ENCODE data around the gene PPP2R2D.
"Not testable (repeated sequence)": the region's sequence is repeated elsewhere in the genome, so short reads cannot be mapped to it uniquely, and the experiment has no call there.

PPP2R2D gene

DNA sequence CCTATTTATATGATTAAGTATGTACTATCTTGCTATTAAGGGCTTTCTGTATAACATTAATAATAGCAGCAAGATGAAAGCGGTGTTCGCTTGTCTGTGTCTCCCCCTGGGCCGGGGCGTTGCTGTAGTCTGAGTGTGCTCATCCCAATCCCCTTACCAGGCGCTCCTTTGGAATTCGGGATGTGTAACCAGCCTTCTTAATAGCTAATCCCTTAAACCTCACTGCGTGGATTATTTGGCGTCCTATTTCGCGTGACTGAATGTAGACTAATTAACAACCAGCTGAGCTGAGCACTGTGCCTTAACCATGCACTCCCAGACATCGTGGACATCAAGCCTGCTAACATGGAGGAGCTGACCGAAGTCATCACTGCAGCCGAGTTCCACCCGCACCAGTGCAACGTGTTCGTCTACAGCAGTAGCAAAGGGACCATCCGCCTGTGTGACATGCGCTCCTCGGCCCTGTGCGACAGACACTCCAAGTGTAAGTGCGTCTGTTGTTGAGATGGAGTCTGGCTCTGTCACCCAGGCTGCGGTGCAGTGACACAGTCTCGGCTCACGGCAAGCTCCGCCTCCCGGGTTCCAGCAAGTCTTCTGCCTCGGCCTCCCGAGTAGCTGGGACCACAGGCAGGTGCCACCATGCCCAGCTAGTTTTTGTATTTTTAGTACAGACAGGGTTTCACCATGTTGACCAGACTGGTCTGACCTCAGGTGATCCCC, 44.3 kb downstream of the PPP2R2D start:
- Histone ChIP-seq H3K27me3 (ENCODE audit: insufficient read depth, low read length) (no peaks in the 10 kb centered on the region), H3K4me1 (ENCODE audit: insufficient read depth, low read length) (no peaks in the 10 kb centered on the region), H3K4me3 (ENCODE audit: low read length) (no peak overlapping the region), H3K9me3 (ENCODE audit: insufficient read depth, low read depth, low read length) (no peaks in the 10 kb centered on the region), H3K27ac (ENCODE audit: low read depth, low read length) (no peak overlapping the region), H3K36me3 (ENCODE audit: insufficient read depth, low read length) (peaks cover 87% of the 10 kb centered on the region), H3K9ac (ENCODE audit: low read depth, low read length) (no peak overlapping the region)
- WGBS, result 97% methylated on average over 28 of the region's 28 CpGs

DNA sequence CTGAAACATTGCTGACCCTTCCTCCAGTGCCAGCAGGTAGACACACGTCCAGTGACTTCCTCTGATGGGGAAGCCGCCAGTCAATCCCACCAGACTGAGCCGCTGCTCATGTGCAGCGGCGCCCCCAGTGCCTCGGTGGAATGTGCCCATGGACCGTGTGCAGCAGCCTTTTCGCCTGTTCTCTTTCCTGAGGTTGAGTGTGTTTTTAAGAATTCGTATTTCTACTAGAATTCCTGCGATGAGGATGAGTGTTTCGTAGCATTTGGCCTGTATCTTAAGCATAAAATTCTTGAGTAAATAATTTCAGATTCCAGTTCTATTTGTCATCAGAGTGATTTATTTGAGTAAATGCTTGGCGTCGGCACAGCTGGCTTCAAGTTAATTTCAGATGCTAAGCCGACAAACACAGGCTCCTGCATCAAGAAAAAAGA, 45.5 kb downstream of the PPP2R2D start:
- 94% methylated on average over 14 of the region's 14 CpGs for WGBS
- no peak overlapping the region for H3K4me3 ChIP-seq (ENCODE audit: low read length)
- H3K27ac ChIP-seq (ENCODE audit: low read depth, low read length), result no peak overlapping the region
- H3K9ac ChIP-seq (ENCODE audit: low read depth, low read length), result no peak overlapping the region
- H3K4me1 ChIP-seq (ENCODE audit: insufficient read depth, low read length), result no peaks in the 10 kb centered on the region
- no peaks in the 10 kb centered on the region for H3K27me3 ChIP-seq (ENCODE audit: insufficient read depth, low read length)
- no peaks in the 10 kb centered on the region for H3K9me3 ChIP-seq (ENCODE audit: insufficient read depth, low read depth, low read length)
- peaks cover 86% of the 10 kb centered on the region for H3K36me3 ChIP-seq (ENCODE audit: insufficient read depth, low read length)

DNA sequence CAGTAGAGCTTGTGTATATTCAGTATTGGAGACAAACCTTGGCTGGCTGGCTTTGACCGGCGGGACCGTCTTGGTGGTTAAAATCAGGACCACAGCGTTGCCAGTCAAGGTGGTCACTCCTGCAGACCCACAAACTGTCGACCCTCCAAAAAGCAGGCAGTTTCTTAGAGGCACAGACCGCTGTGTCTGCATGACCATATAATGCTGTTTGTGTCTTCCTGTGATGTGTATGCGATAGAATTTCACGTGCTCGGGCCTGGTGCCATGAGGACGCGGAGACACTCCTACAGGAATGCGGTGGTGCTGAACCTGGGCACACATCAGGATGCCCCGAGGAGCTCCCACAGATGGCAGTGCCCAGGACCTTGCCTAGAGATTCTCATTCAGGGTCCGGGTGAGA, 46.1 kb downstream of the PPP2R2D start:
- Histone ChIP-seq H3K36me3 (ENCODE audit: insufficient read depth, low read length) (peaks cover 86% of the 10 kb centered on the region), H3K4me3 (ENCODE audit: low read length) (no peak overlapping the region), H3K9ac (ENCODE audit: low read depth, low read length) (no peak overlapping the region), H3K4me1 (ENCODE audit: insufficient read depth, low read length) (no peaks in the 10 kb centered on the region), H3K9me3 (ENCODE audit: insufficient read depth, low read depth, low read length) (no peaks in the 10 kb centered on the region), H3K27ac (ENCODE audit: low read depth, low read length) (no peak overlapping the region), H3K27me3 (ENCODE audit: insufficient read depth, low read length) (no peaks in the 10 kb centered on the region)
- 95% methylated on average over 14 of the region's 14 CpGs for WGBS

DNA sequence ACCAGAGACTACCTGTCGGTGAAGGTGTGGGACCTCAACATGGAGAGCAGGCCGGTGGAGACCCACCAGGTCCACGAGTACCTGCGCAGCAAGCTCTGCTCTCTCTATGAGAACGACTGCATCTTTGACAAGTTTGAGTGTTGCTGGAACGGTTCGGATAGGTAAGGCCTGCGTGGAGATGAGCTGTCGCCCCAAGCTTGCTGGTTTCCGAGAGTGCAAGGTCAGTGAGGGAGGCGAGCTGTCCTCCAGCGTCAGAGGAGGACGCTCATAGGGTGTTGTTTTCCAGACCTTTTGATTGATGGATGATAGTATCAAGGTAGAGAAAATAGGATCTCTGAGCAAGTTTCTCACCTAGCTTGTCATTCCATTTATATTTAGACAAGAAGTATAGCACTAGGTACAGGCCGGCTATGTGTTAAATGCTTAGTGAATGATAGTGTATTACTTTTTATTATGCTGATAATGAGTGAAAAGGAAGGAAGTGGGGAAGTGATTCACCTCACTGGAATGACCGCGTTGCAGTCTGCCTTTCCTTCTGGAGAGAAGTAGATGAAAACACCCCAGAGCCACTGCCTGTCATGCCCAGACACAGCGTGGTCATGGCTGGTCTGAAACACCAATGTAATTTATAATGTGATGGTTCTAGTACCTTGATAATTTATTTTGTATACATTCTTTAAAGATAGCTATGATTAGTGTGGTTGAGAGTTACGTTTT, 47.0 kb downstream of the PPP2R2D start:
- Histone ChIP-seq H3K27ac (ENCODE audit: low read depth, low read length) (no peak overlapping the region), H3K36me3 (ENCODE audit: insufficient read depth, low read length) (peaks cover 81% of the 10 kb centered on the region), H3K9me3 (ENCODE audit: insufficient read depth, low read depth, low read length) (no peaks in the 10 kb centered on the region), H3K4me1 (ENCODE audit: insufficient read depth, low read length) (no peaks in the 10 kb centered on the region), H3K9ac (ENCODE audit: low read depth, low read length) (no peak overlapping the region), H3K27me3 (ENCODE audit: insufficient read depth, low read length) (no peaks in the 10 kb centered on the region), H3K4me3 (ENCODE audit: low read length) (no peak overlapping the region)
- 90% methylated on average over 18 of the region's 18 CpGs for WGBS

DNA sequence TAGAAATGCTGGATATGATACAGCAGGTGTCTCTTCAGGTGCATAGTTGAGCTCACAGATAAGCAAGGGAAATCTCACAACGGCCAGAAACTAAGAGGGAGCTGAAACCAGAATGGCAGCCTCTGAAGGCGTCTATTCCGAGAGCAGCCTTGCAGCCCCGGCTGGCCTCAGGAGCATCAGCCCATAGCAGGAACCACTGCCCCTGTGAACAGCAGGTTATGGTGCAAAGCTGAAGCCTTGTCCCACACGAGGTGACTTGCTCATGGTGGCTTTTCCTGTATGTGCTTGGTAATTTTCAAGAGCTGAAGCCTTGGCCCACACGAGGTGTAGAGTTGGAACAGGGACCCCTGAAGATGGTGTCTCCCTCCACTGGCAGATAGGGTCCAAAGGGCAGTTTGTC, 47.7 kb downstream of the PPP2R2D start:
- H3K9ac ChIP-seq (ENCODE audit: low read depth, low read length), result no peak overlapping the region
- no peaks in the 10 kb centered on the region for H3K4me1 ChIP-seq (ENCODE audit: insufficient read depth, low read length)
- H3K36me3 ChIP-seq (ENCODE audit: insufficient read depth, low read length), result peaks cover 84% of the 10 kb centered on the region
- no peaks in the 10 kb centered on the region for H3K9me3 ChIP-seq (ENCODE audit: insufficient read depth, low read depth, low read length)
- H3K27me3 ChIP-seq (ENCODE audit: insufficient read depth, low read length), result no peaks in the 10 kb centered on the region
- no peak overlapping the region for H3K4me3 ChIP-seq (ENCODE audit: low read length)
- no peak overlapping the region for H3K27ac ChIP-seq (ENCODE audit: low read depth, low read length)
- 97% methylated on average over 6 of the region's 6 CpGs for whole genome bisulfite sequencing

DNA sequence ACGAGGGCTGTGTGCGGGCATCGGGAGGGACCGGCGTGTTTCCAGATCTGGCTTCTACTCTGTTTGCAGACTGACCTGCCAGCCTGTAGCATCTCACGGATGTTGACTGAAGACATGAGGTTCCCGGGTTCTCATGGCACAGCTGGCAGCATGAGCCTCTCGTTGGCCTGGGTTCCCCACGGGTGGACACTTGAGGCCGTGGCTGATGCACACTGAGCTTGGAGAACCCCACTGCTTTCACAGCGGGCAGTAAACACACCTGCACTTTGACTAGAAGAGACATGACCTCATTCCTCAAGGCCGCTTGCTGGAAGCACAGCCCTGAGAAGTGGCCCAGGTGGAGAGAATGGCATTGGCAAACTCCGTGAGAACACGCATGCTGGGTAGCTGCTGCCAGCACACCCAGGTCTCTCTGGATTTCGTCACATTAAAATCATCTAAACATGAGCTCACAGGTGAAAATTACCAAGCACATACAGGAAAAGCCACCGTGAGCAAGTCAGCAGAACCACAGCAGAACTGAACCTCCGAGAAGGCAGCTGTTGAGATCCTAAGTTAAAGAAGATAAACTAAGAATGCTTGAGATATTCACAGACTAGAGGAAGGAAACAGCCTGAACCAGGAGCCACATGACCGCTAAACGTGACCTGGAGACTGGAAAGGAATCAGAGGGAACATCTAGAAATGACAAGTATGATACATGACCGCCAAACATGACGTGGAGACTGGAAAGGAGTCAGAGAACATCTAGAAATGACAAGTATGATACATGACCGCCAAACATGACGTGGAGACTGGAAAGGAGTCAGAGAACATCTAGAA, 48.4 kb downstream of the PPP2R2D start:
- Histone ChIP-seq H3K4me1 (ENCODE audit: insufficient read depth, low read length) (no peaks in the 10 kb centered on the region), H3K36me3 (ENCODE audit: insufficient read depth, low read length) (peaks cover 84% of the 10 kb centered on the region), H3K9ac (ENCODE audit: low read depth, low read length) (no peak overlapping the region), H3K9me3 (ENCODE audit: insufficient read depth, low read depth, low read length) (no peaks in the 10 kb centered on the region), H3K4me3 (ENCODE audit: low read length) (no peak overlapping the region), H3K27ac (ENCODE audit: low read depth, low read length) (no peak overlapping the region), H3K27me3 (ENCODE audit: insufficient read depth, low read length) (no peaks in the 10 kb centered on the region)
- 96% methylated on average over 21 of the region's 23 CpGs for WGBS

DNA sequence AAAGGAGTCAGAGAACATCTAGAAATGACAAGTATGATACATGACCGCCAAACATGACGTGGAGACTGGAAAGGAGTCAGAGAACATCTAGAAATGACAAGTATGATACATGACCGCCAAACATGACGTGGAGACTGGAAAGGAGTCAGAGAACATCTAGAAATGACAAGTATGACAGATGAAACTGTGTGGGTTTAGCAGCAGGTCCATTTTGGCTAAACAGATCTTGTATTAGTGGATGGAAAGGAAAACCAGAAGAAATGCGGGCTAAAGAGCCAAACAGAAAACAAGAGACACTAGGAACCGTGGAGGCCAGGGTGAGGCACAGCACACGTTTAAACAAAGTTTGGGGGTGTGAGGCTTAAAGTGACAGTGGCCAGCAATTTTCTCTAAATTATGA, 49.1 kb downstream of the PPP2R2D start:
- not testable (repeated sequence) for H3K4me3 ChIP-seq (ENCODE audit: low read length); H3K27ac ChIP-seq (ENCODE audit: low read depth, low read length); H3K4me1 ChIP-seq (ENCODE audit: insufficient read depth, low read length); H3K9me3 ChIP-seq (ENCODE audit: insufficient read depth, low read depth, low read length); H3K9ac ChIP-seq (ENCODE audit: low read depth, low read length); H3K27me3 ChIP-seq (ENCODE audit: insufficient read depth, low read length)
- WGBS, result 91% methylated on average over 5 of the region's 7 CpGs
- H3K36me3 ChIP-seq (ENCODE audit: insufficient read depth, low read length), result peaks cover 84% of the 10 kb centered on the region

DNA sequence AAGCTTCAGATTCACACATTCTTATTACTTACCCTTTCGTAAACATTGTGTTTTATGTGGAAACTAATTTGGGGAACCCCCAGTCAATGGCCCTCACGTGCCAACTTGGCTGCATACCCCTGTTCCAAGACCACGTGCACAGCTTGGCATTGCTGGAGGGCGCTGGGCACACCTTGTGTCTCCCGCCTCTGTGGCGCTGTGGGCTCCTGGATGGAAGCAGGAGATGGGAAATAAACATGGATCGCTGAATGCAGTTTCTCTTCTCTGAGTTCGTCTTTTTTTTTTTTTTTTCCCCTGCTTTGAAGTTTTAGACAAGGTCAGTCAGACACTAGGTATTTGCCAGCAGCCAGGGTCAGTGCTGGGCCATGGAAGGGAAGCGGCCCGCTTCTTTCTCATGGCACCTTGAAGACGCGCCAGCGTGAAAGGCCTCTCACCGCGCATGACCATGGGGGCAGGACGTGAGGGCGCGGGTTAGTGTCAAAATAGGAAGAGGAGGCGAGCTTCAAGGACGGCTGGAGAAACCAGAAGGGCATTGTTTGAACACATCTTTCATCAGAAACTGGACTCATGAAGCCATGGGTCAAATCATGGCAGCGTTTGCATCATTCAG, 53.7 kb downstream of the PPP2R2D start:
- Histone ChIP-seq H3K9ac (ENCODE audit: low read depth, low read length) (no peak overlapping the region), H3K9me3 (ENCODE audit: insufficient read depth, low read depth, low read length) (no peaks in the 10 kb centered on the region), H3K4me3 (ENCODE audit: low read length) (no peak overlapping the region), H3K36me3 (ENCODE audit: insufficient read depth, low read length) (peaks cover 67% of the 10 kb centered on the region), H3K4me1 (ENCODE audit: insufficient read depth, low read length) (no peaks in the 10 kb centered on the region), H3K27ac (ENCODE audit: low read depth, low read length) (no peak overlapping the region), H3K27me3 (ENCODE audit: insufficient read depth, low read length) (no peaks in the 10 kb centered on the region)
- WGBS, result 97% methylated on average over 21 of the region's 21 CpGs

DNA sequence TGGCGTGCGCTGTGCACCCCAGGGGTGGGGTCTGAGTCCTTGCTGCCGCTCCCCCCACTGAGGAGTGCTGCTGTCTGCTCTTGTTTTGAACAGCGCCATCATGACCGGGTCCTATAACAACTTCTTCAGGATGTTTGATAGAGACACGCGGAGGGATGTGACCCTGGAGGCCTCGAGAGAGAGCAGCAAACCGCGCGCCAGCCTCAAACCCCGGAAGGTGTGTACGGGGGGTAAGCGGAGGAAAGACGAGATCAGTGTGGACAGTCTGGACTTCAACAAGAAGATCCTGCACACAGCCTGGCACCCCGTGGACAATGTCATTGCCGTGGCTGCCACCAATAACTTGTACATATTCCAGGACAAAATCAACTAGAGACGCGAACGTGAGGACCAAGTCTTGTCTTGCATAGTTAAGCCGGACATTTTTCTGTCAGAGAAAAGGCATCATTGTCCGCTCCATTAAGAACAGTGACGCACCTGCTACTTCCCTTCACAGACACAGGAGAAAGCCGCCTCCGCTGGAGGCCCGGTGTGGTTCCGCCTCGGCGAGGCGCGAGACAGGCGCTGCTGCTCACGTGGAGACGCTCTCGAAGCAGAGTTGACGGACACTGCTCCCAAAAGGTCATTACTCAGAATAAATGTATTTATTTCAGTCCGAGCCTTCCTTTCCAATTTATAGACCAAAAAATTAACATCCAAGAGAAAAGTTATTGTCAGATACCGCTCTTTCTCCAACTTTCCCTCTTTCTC, 55.0 kb downstream of the PPP2R2D start:
- no peak overlapping the region for H3K9ac ChIP-seq (ENCODE audit: low read depth, low read length)
- H3K27me3 ChIP-seq (ENCODE audit: insufficient read depth, low read length), result no peaks in the 10 kb centered on the region
- no peaks in the 10 kb centered on the region for H3K4me1 ChIP-seq (ENCODE audit: insufficient read depth, low read length)
- H3K9me3 ChIP-seq (ENCODE audit: insufficient read depth, low read depth, low read length), result no peaks in the 10 kb centered on the region
- 96% methylated on average over 38 of the region's 38 CpGs for WGBS
- no peak overlapping the region for H3K27ac ChIP-seq (ENCODE audit: low read depth, low read length)
- H3K36me3 ChIP-seq (ENCODE audit: insufficient read depth, low read length), result peaks cover 62% of the 10 kb centered on the region
- H3K4me3 ChIP-seq (ENCODE audit: low read length), result no peak overlapping the region

DNA sequence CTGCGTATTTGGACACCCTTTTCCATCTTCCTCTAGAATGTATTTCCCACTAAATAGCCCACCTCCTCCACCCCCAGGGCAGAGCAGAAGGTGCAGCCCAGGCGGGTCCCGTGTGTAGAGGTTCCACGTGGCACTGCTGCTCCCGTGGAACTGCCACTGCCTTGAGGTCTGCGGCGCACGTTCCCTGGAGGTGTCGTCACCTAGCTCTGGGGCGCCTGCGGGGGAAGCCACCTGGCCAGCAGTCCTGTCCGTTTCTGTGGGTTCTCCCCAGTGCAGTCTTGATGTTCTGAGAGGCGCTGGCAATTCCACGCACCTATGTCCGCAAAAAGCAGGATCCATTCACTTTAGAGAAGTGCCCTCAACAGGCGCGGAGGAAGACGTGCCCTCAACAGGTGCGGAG, 59.0 kb downstream of the PPP2R2D start:
- H3K4me3 ChIP-seq (ENCODE audit: low read length), result no peak overlapping the region
- H3K36me3 ChIP-seq (ENCODE audit: insufficient read depth, low read length), result peaks cover 35% of the 10 kb centered on the region
- H3K4me1 ChIP-seq (ENCODE audit: insufficient read depth, low read length), result no peaks in the 10 kb centered on the region
- no peak overlapping the region for H3K9ac ChIP-seq (ENCODE audit: low read depth, low read length)
- H3K27me3 ChIP-seq (ENCODE audit: insufficient read depth, low read length), result no peaks in the 10 kb centered on the region
- WGBS, result 96% methylated on average over 19 of the region's 19 CpGs
- no peaks in the 10 kb centered on the region for H3K9me3 ChIP-seq (ENCODE audit: insufficient read depth, low read depth, low read length)
- H3K27ac ChIP-seq (ENCODE audit: low read depth, low read length), result no peak overlapping the region

All from HUES64 (cell line).